ENCODE measurements around the gene DEFB129. TPM values are rescaled to one million over a fixed set of nuclear protein-coding genes. Genes with fewer than 3 reads are reported as not detected.

Gene DEFB129
- total and polyA plus RNA-seq, 2 experiments from 2014 or later = not detected

- no peak for DNase-seq (ENCODE audit: low spot score)
- no peaks in the 10 kb centered on the region for H3F3A ChIP-seq (replicated peaks; ENCODE audit: low read depth)
- H3K4me1 Mint-ChIP-seq = peaks cover 7% of the 10 kb centered on the region; the same call in 1 of the 3 replicates
- no peaks in the 10 kb centered on the region; the same call in 2 of the 3 replicates for H3K9me3 Mint-ChIP-seq
- no peaks in the 10 kb centered on the region for H3K36me3 ChIP-seq (ENCODE audit: insufficient read depth)
- no peaks in the 10 kb centered on the region for H3K36me3 Mint-ChIP-seq (ENCODE audit: low read depth)
- H3K9me2 ChIP-seq (ENCODE audit: insufficient read depth) = no peaks in the 10 kb centered on the region
- H2AFZ ChIP-seq = no peak overlapping the region
- H3K27me3 Mint-ChIP-seq (ENCODE audit: insufficient read depth, low read depth, poor library complexity) = peaks cover 51% of the 10 kb centered on the region
- no peak for ATAC-seq
- H3K4me1 ChIP-seq (ENCODE audit: insufficient read depth) = no peaks in the 10 kb centered on the region
- peaks cover 96% of the 10 kb centered on the region for H3K27me3 ChIP-seq (ENCODE audit: insufficient read depth)
- H3K4me2 ChIP-seq = no peak overlapping the region
- H3K27ac Mint-ChIP-seq = no peak overlapping the region
- no peak overlapping the region for H3K27ac ChIP-seq (ENCODE audit: low read depth)
- no peak overlapping the region for H3K4me3 ChIP-seq
- no peak overlapping the region for H3K4me3 Mint-ChIP-seq
- TF ChIP-seq CTCF (conservative IDR thresholded peaks at IDR 0.05; ENCODE audit: low read depth in 2 of 2) (no peak), JUNB (IDR thresholded peaks at IDR 0.05; ENCODE audit: unreplicated experiment) (no peak), ZNF331 (CRISPR knock-in tag; IDR thresholded peaks at IDR 0.05; ENCODE audit: low read depth) (no peak), EZH2 (IDR thresholded peaks at IDR 0.05; ENCODE audit: low read depth, unreplicated experiment) (no peak), REST (IDR thresholded peaks at IDR 0.05; ENCODE audit: unreplicated experiment) (no peak), ZNF462 (CRISPR knock-in tag; IDR thresholded peaks at IDR 0.05) (no peak), ETS1 (IDR thresholded peaks at IDR 0.05) (no peak), POLR2AphosphoS5 (IDR thresholded peaks at IDR 0.05; ENCODE audit: low read depth) (no peak), STAT1 (IDR thresholded peaks at IDR 0.05; ENCODE audit: unreplicated experiment) (no peak), NANOG (IDR thresholded peaks at IDR 0.05; ENCODE audit: borderline replicate concordance) (no peak), CREB1 (CRISPR knock-in tag; IDR thresholded peaks at IDR 0.05; ENCODE audit: low read depth) (no peak)
- no peaks in the 10 kb centered on the region; the same call in 1 of the 2 replicates for H4K20me1 ChIP-seq (replicated peaks; ENCODE audit: insufficient read depth)
- H3K79me2 ChIP-seq (replicated peaks; ENCODE audit: insufficient read depth) = no peaks in the 10 kb centered on the region
These were observed 32.9 kb downstream of the DEFB129 start for GRCh38 chr20:259981-260380.

Measured in GM23338 (cell line).